GM21723 (cell line): ENCODE results near the gene EIF3K.
A peak's percentile ranks its signal among the peaks of the same experiment; 100 is the strongest.
"Not testable (repeated sequence)": the region's sequence is repeated elsewhere in the genome, so short reads cannot be mapped to it uniquely, and the experiment has no call there.

ENCODE experiments used
- ATAC-seq: cut with Tn5 transposase; IDR thresholded peaks from one replicate; pipeline ENCODE4 v1.9.1; 2021; ENCODE audit warnings: mild to moderate bottlenecking, moderate library complexity; ENCODE audit not compliant: unreplicated experiment

EIF3K gene

DNA sequence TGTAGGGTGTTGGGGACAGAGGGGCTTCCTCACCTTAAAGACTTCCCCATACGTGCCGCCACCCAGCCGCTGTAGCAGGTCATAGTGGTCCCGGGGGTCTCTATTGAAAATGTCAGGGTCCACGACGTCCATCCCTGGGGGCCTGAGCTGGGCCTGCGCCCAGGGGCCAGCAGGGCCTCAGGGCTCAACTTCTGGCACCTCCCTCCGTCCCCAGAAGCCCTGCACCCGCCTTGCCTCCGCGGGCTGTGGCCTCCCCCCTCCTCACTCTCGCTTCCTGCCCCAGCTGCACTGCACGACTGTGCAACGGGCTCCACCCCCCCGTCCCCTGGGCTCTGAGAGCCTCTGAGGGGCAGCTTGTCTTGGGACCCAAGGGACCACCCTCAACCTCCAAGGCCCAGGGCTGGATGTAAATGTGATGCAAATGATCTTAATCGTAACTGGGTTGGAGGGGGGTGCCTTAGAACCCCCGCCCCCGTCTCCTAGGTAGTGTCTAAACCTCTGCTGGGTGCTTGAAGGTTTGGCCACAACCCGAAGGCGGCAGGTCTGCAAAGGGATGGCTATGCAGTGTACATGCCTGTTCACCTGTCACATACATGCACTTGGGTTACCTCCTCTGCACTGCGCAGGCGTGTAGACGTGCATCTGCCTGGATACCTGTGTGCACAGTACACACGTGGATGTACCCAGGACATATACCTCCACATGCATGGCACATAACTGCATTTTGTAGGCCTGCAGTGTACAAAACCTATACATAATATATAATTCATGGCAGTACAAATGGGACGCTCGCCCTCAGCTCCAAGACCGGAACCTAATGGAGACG, 1.0 kb upstream of the EIF3K start, which contains the start of gene MAP4K1:
Gene MAP4K1, minus strand, starts transcription at position 190 of the 826 bp plus-strand sequence. Its CDS starts 58 bp downstream, at position 132.
- ATAC-seq: peak; percentile 59

DNA sequence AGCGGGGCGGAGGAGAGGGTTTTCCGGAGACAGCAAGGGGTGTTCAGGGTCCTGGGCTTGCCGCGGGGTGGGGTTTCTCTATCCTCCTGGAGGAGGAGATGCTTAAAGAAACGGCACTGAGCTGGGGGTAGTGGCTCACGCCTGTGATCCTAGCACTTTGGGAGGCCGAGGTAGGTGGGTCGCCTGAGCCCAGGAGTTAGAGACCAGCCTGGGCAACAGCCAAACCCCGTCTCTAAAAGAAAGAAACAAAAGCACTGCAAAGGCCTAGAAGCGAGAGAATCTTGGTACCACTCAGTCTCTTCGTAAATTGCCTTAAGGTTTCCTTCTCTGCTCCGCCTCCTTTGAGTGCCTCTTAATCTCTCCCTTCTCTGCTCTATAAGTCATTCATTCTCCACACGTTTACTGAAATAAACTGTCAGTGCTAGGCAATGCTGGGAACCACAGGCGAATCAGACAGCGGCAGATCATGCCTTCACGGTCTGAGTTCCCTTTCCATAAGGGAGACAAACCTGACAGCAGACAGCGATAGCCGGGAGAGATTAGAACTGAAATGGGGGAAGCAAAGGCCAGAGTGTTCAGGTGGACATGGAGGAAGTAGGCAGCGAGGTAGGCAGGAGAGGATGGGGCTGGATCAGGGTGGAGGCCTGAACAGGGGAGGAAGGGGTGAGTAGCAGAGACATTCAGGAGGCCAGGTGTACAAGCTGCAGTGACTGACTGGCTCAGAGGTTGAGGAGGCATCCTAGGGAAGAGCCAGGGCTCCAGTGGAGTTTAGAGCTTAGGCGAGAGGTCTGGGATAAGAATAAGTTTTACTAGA, 580 bp downstream of the EIF3K start:
- ATAC-seq: no peak

DNA sequence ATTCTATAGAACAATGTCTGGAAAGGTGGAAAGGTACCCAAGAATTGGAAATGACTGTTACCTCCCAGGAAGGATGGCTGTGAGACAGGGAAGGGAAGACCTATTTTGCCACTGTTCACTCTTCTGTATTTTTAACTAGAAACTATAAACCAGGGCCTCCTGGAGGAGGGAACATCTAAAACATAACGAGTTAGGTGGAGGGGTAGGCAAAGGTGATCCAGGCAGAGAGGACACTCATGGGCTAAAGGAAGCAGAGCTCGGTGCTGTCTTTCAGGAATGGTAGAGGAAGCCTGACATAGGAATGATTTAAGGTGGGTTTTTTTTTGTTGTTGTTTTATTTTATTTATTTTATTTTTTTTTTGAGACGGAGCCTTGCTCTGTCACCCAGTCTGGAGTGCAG, 5.8 kb downstream of the EIF3K start:
- ATAC-seq: no peak

DNA sequence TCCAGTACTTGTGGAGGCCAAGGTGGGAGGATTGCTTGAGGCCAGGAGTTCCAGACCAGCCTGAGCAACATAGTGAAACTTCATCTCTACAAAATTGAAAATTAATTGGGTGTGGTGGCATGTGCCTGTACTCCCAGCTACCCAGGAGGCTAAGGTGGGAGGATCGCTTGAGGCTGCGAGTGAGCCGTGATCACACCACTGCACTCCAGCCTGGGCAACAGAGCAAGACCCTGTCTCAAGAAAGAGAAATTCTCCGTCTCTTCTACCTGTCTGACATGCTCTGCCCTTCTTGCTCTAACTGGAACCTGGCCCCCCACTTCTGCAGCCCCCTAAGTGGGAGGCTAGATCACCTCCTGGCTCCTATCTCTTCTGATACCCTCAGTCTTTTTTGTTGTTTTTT, 7.4 kb downstream of the EIF3K start:
- ATAC-seq: no peak

DNA sequence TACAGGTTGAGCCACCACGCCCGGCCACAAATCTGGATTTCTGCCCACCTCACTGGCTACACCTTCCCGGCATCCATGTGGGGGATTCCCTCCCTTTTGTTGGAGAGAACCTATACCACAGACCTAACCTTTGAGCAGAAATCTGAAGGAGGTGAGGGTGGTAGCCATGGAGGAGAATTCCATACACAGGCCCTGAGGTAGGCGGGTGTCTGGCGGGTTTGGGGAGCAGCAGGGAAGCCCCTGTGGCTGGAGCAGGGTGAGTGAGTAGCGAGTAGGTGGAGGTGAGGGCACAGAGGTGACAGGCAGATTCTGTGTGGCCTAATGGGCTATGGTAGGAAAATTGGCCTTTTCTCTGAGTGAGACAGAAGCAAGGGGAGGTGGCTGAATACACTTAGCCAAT, 10.6 kb downstream of the EIF3K start:
- ATAC-seq: no peak

DNA sequence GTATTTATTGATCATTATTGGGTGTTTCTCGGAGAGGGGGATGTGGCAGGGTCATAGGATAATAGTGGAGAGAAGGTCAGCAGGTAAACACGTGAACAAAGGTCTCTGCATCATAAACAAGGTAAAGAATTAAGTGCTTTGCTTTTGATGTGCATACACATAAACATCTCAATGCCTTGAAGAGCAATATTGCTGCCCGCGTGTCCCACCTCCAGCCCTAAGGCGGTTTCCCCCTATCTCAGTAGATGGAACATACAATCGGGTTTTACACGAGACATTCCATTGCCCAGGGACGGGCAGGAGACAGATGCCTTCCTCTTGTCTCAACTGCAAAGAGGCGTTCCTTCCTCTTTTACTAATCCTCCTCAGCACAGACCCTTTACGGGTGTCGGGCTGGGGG, 12.3 kb downstream of the EIF3K start:
- not testable (repeated sequence) for ATAC-seq

DNA sequence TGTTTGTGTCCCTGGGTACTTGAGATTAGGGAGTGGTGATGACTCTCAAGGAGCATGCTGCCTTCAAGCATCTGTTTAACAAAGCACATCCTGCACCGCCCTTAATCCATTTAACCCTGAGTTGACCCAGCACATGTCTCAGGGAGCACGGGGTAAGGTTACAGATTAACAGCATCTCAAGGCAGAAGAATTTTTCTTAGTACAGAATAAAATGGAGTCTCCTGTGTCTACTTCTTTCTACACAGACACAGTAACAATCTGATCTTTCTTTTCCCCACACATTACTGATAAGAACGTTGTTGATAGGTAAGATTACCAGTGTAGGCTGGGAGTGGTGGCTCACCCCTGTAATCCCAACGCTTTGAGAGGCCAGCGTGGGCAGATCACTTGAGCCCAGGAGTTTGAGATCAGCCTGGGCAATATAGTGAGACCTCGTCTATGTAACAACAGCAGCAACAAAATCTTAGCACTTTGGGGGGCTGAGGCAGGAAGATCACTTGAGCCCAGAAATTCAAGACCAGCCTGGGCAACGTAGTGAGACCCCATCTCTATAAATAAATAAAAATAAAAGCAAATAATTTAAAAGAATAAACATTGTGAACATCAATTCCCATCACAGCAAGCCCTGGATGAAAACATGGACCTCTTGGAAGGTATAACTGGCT, 13.0 kb downstream of the EIF3K start:
- ATAC-seq: not testable (repeated sequence)

DNA sequence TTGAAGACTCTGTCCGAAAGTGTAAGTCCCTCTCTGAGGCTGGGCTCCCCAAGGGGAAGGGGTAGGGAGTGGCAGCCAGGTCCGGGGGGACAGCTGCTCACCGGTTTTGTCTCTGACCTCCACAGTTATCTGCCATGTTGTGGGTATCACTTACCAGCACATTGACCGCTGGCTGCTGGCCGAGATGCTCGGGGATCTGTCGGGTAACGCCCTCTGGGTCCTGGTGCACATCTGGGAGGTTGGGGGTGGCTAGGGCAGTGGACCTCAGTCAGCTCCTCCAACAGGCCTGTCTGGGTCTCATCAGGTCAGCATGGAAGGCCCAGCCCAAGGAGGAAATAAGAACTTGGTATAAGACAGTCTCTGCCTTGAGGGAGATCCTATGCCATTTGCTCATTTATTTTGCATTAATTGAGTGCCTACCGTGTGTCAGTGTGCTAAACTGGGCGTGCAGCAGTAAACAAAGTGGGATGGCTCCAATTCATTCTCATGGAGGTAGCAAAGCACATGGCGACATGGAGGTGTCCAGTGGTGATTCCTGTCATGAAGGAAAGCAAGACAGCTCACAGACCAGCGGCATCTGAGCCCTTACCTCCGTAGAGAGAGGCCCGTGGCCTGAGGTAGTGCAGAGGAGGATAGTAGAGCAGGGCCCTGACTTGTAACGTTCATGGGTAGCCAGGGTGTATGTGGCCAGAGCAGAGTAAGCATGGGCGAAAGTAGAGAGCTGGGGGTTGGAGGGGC, 13.7 kb downstream of the EIF3K start:
- no peak for ATAC-seq

DNA sequence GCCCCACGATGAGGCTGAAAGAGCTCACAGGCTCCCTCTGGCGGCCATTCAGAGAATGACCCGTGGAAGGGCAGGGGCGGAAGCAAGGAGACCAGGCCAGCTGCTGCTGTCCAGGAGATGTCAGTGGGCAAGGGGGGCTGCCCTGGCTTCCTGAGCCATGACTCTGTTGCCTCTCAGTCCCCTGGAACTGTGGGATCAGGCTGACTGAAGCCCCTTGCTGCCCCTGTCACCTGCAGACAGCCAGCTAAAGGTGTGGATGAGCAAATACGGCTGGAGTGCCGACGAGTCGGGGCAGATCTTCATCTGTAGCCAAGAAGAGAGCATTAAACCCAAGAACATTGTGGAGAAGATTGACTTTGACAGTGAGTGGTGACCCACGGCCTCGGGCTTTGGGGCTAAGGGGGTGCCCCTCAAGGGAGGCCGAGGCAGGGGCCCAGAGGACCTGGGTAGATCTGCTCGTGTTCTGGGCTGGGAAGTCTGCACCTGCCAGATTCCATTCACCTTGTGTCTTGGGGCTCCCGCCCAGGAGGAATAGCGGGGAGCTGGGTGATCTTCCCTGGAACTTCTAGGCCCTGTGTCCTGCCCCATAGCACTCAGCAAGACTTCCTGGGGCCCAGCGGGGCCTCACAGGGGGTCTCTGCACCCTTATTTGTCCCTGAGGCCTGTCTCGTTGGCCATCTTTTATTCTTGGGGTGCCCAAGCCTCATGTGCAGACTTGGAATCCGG, 15.9 kb downstream of the EIF3K start:
- no peak for ATAC-seq

DNA sequence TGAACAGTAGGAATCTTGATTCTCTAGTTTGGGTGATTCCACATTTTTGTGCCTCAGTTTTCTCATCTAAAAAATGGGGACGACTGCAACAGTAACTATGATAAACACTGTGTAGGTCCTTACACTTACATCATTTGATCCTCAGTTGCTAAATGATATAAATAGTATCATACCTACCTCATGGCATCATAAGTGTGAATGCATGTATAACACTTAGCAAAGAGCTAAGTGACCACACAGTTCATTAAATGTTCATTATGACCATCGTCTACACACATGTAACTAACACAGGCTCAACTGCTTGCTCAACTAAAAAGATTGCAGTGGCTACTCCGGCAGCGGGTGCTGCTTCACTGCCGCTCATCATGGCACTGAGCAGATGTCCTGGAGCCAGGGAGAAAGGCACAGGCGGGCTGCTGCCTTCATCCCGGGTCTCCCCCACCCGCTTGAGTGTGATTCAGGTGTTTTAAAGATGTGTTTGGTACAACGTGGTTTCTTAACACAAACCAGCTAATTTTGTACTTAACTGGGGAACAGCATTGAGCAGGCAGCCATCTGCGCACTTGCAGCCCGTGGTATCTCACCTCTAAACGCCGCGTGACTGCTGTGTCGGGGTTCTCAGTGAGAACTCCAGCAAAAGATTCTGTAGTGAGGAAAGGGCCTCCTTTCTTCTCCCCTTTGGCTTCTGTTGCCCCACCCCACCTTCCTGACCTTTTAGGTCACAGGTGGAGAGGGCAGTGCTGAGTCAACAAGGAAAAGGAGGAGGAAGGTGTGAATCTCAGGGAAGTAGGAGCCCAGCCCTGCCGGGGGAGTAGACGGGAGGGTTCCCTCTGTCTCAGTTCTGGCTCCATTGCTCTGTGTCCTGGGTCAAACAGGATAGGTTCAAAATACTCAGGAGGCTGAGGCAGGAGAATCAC, 16.8 kb downstream of the EIF3K start:
- ATAC-seq: no peak

DNA sequence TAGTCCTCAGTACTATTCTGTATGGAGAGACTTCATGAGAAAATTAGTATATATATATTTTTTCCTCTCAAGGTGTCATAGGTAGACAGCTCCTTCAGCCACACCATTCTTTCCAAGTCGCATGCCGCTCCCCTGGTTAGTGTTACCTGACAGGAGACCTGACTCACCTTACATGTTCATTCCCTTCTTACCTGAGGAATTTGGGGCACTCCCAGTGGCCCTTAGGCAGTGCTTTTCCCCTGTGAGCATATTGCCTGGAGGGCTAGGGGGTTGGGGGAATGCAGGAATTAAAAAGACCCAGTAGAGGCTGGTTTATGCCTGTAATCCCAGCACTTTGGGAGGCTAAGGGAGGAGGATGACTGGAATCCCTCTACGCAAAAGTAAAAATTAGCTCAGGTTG, 19.5 kb downstream of the EIF3K start:
- ATAC-seq: no peak

DNA sequence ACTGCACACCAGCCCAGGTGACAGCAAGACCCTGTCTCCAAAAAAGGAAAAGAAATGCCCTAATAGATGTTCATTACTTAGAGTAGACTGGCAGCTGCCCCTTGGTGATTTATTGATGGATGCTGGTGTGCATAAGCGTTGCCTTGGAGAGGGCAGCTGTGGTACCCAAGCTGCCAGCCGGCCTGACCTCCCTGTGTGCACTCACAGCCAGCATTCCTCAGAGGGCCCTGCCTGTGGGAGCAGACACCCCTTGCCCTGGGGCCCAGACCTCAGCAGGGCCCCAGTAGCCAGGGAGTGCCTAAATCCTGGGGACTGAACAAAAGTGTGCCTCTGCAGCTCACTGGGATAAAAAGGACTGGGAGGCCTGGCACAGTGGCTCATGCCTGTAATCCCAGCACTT, 20.7 kb downstream of the EIF3K start:
- ATAC-seq: no peak

DNA sequence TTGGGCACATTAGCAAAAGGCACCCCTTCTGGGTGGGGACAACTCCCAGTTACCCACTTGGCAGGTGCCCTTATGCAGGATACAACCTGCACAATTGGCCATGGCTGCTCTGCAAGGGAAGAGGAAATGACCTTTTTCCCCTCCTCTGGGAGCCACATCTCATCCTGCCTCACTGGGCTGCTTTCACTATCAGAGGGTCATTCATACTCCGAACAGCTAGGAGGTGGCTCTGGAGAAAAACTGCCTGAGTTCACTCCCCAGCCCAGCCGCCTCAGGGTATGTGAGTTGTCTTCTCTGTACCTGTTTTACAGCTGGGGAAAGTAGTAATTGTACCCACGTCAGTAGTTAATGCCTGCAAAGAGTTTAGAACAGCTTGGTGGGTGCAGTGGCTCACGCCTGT, 21.4 kb downstream of the EIF3K start:
- ATAC-seq: no peak

DNA sequence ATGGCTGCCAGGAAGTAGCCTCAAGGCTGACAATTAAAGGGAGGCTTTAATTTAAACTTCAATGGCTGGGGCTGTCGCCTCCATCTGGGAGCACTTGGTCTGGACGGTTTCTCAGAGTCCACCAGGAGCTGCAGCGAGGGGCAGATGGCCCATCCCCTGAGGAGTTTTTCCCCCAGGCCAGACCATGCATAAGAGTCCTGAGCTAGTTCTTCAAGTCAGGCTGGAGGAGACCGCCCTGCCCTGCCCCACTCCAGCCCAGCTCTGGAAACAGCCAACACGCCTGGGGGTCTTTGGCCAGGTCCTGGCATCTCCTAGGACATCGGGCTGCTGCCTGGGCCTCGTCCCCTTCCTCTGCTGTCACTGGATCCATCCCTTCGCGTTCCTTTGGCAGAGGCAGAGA, 23.2 kb downstream of the EIF3K start:
- ATAC-seq: no peak

DNA sequence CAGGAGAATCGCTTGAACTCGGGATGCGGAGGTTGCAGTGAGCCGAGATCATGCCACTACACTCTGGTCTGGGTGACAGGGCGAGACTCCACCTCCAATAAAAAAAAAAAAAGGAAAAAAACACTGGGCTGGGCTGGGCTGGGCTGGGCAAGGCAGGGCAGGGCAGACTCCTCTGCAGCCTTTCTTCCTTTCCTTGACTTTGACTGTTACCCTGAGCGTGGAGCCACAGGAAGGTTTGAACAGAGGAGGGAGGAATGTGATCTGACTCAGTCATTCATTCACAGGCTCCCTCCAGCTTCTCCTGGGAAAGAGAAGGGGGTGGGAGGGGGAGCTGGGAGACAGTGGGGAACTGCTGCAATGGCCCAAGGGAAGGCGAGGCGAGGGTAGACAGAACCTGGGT, 25.7 kb downstream of the EIF3K start:
- ATAC-seq: no peak

DNA sequence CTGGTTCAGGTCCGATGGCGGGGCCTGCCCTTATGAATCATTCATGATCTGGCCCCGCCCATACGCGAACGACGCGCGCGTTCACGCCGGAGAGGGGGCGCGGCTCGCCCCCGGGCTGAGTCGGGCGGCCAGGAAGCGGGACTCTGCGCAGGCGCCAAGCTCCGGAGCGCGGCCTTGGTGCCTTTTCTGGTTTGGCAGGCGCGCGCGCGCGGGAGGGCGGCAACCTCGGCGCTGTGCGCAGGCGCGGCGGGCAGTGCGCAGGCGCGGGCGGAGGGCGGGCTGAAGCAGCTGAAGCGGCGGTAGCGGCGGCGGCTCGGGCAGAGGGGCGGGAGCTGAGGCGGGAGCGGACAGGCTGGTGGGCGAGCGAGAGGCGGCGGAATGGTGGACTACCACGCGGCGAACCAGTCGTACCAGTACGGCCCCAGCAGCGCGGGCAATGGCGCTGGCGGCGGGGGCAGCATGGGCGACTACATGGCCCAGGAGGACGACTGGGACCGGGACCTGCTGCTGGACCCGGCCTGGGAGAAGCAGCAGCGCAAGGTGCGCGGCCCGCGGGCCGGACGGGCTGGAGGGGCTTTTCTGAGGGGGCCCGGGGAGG, 28.5 kb downstream of the EIF3K start, which contains the start of gene ACTN4:
Gene ACTN4, plus strand, starts transcription at position 282 of the 598 bp plus-strand sequence. Its CDS starts 97 bp downstream, at position 379.
- ATAC-seq: peak; percentile 71

DNA sequence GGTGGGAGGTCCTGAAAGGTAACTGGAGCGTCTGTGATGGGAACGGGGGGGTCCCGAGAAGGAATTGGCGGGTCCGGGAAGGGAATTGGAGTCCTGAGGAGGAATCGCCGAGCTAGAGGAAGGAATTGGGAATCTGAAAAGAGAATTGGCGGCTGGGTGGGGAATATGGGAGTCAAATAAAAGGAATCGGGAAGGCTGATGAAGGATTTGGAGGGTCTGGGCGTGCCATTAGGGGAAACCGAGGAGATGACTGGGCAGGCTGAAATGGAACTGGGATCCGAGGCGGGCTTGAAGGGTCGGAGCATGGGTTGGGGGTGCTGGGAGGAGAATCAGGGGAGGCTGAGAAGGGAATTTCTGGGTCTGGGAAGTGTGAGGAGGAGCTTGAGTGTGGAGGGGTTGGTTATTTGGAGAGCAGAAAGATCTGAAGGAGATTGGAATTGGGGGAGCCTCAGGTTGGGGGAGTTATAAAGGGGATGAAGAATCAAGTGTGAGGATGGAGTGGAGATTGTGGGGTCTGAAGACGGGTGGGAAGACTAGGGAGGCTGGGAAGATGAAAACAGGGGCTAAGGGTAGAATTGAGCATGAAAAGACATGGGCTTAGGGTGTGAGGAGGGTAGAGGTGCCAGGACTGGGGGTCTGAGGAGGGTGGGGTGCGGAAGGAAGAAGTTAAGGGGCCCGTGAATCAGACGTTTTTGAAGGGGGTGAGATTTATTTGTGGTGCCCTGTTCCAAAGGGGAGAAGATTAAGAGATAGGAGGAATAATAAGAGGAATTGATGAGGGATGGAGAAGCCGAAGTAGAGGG, 29.2 kb downstream of the EIF3K start:
- no peak for ATAC-seq
